HEK293 (cell line): ENCODE results near the gene WBP4.

ENCODE experiments used
- ZFP37 ChIP-seq: fragments of 450-650 bp; formaldehyde crosslinking; IDR thresholded peaks from 2 replicates; pipeline ENCODE4 v1.5.1; 2016; ENCODE audit warnings: missing biosample characterization, missing genetic modification characterization
- ZNF2 ChIP-seq: fragments of 450-650 bp; formaldehyde crosslinking; IDR thresholded peaks from 2 replicates; pipeline ENCODE4 v1.5.1; 2016; ENCODE audit warnings: missing biosample characterization, missing genetic modification characterization
- ZNF214 ChIP-seq: fragments of 450-650 bp; formaldehyde crosslinking; IDR thresholded peaks from 2 replicates; pipeline ENCODE4 v1.5.1; 2017; ENCODE audit warnings: missing biosample characterization, mild to moderate bottlenecking, missing genetic modification characterization, borderline replicate concordance
- ZNF311 ChIP-seq: fragments of 450-650 bp; formaldehyde crosslinking; IDR thresholded peaks from 2 replicates; pipeline ENCODE4 v1.5.1; 2017; ENCODE audit warnings: missing biosample characterization, missing genetic modification characterization, borderline replicate concordance
- ZNF585B ChIP-seq: fragments of 450-650 bp; formaldehyde crosslinking; IDR thresholded peaks from 2 replicates; pipeline ENCODE4 v1.5.1; 2016; ENCODE audit warnings: missing biosample characterization, missing genetic modification characterization
- ZNF785 ChIP-seq: fragments of 450-650 bp; formaldehyde crosslinking; IDR thresholded peaks from 2 replicates; pipeline ENCODE4 v1.5.1; 2016; ENCODE audit warnings: missing biosample characterization, missing genetic modification characterization
- TF ChIP-seq, protein P1 (sequence below): fragments of 450-650 bp; formaldehyde crosslinking; IDR thresholded peaks from 2 replicates; pipeline ENCODE4 v1.5.1; 2016; ENCODE audit warnings: missing biosample characterization, missing genetic modification characterization
- TF ChIP-seq, protein P2 (sequence below): fragments of 450-650 bp; formaldehyde crosslinking; IDR thresholded peaks from 2 replicates; pipeline ENCODE4 v1.5.1; 2016; ENCODE audit warnings: missing biosample characterization, missing genetic modification characterization, low read depth
- TF ChIP-seq, protein P3 (sequence below): fragments of 450-650 bp; formaldehyde crosslinking; IDR thresholded peaks from 2 replicates; pipeline ENCODE4 v1.5.1; 2016; ENCODE audit warnings: missing biosample characterization, missing genetic modification characterization

DNA sequence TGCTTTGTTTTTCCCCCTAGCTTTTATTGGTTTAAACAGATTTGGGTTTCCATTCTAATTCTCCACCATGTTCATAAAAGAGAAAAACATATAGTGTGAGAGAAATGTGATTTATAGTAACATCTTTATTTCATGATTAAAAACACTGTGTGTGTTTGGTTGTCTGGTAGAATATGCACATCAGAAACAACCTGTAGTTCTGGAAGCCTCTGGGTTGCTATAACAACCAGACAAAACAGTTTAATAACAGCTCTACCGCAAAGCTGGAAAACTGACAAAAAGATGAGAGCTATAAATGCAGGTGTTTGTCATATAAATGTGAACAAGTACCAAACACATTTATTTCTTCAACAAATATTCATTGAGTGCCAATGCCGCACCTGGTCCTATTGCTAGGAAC lies 61.5 kb downstream of the WBP4 start:
- TF ChIP-seq ZFP37 (tag by site-specific recombination): no peak
- TF ChIP-seq ZNF2 (tag by site-specific recombination): no peak
- TF ChIP-seq, protein P1, sequence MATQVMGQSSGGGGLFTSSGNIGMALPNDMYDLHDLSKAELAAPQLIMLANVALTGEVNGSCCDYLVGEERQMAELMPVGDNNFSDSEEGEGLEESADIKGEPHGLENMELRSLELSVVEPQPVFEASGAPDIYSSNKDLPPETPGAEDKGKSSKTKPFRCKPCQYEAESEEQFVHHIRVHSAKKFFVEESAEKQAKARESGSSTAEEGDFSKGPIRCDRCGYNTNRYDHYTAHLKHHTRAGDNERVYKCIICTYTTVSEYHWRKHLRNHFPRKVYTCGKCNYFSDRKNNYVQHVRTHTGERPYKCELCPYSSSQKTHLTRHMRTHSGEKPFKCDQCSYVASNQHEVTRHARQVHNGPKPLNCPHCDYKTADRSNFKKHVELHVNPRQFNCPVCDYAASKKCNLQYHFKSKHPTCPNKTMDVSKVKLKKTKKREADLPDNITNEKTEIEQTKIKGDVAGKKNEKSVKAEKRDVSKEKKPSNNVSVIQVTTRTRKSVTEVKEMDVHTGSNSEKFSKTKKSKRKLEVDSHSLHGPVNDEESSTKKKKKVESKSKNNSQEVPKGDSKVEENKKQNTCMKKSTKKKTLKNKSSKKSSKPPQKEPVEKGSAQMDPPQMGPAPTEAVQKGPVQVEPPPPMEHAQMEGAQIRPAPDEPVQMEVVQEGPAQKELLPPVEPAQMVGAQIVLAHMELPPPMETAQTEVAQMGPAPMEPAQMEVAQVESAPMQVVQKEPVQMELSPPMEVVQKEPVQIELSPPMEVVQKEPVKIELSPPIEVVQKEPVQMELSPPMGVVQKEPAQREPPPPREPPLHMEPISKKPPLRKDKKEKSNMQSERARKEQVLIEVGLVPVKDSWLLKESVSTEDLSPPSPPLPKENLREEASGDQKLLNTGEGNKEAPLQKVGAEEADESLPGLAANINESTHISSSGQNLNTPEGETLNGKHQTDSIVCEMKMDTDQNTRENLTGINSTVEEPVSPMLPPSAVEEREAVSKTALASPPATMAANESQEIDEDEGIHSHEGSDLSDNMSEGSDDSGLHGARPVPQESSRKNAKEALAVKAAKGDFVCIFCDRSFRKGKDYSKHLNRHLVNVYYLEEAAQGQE: no peak
- TF ChIP-seq ZNF785 (tag by site-specific recombination): no peak
- TF ChIP-seq ZNF214 (tag by site-specific recombination): no peak
- TF ChIP-seq, protein P2, sequence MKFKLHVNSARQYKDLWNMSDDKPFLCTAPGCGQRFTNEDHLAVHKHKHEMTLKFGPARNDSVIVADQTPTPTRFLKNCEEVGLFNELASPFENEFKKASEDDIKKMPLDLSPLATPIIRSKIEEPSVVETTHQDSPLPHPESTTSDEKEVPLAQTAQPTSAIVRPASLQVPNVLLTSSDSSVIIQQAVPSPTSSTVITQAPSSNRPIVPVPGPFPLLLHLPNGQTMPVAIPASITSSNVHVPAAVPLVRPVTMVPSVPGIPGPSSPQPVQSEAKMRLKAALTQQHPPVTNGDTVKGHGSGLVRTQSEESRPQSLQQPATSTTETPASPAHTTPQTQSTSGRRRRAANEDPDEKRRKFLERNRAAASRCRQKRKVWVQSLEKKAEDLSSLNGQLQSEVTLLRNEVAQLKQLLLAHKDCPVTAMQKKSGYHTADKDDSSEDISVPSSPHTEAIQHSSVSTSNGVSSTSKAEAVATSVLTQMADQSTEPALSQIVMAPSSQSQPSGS: no peak
- TF ChIP-seq ZNF311: no peak
- TF ChIP-seq, protein P3, sequence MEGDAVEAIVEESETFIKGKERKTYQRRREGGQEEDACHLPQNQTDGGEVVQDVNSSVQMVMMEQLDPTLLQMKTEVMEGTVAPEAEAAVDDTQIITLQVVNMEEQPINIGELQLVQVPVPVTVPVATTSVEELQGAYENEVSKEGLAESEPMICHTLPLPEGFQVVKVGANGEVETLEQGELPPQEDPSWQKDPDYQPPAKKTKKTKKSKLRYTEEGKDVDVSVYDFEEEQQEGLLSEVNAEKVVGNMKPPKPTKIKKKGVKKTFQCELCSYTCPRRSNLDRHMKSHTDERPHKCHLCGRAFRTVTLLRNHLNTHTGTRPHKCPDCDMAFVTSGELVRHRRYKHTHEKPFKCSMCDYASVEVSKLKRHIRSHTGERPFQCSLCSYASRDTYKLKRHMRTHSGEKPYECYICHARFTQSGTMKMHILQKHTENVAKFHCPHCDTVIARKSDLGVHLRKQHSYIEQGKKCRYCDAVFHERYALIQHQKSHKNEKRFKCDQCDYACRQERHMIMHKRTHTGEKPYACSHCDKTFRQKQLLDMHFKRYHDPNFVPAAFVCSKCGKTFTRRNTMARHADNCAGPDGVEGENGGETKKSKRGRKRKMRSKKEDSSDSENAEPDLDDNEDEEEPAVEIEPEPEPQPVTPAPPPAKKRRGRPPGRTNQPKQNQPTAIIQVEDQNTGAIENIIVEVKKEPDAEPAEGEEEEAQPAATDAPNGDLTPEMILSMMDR (tag by site-specific recombination): no peak
- TF ChIP-seq ZNF585B (tag by site-specific recombination): no peak
